ENCODE data around the gene HOXB8.
A peak's percentile ranks its signal among the peaks of the same experiment; 100 is the strongest.

DNA sequence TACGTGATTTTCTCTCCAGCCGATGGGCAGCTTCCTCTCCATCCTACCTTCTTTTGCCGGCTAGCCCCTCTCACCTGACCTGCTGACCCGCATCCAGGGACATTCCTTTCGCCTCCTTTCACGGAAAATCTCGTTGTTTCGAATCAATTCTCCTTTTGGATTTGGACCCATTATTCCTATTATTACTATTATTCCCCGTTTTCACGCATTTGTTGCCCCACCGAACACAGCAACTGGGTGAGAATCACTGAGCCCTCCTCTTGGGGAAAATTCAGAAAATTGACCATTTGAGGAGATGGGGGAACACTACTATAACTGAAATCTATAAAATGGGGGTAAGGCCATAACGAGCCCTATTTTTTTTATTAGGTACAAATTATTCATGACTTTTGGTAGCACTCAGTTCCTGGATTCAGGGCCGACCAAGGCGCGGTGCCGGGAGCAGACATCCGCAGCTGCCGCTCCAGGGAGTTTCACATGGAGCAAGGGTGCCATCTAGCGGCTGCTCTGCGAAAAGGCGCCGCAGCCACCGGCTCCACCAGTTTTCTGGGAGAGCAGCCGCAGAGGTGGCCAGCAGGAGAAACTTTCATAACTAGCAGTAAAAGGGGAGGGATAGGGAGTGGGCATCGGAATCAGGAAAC lies 3.3 kb upstream of the HOXB8 start:
- TF ChIP-seq, protein P1, sequence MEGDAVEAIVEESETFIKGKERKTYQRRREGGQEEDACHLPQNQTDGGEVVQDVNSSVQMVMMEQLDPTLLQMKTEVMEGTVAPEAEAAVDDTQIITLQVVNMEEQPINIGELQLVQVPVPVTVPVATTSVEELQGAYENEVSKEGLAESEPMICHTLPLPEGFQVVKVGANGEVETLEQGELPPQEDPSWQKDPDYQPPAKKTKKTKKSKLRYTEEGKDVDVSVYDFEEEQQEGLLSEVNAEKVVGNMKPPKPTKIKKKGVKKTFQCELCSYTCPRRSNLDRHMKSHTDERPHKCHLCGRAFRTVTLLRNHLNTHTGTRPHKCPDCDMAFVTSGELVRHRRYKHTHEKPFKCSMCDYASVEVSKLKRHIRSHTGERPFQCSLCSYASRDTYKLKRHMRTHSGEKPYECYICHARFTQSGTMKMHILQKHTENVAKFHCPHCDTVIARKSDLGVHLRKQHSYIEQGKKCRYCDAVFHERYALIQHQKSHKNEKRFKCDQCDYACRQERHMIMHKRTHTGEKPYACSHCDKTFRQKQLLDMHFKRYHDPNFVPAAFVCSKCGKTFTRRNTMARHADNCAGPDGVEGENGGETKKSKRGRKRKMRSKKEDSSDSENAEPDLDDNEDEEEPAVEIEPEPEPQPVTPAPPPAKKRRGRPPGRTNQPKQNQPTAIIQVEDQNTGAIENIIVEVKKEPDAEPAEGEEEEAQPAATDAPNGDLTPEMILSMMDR (IDR thresholded peaks at IDR 0.05; ENCODE audit: low read depth, low read length): peak; percentile 91
- TF ChIP-seq EZH2phosphoT487 (IDR thresholded peaks at IDR 0.05; ENCODE audit: low read depth): no peak

Measured in OCI-LY3 (cell line).